HG03558 (cell line): ENCODE results near the gene ARHGAP24.
A peak's percentile ranks its signal among the peaks of the same experiment; 100 is the strongest.
"Not testable (repeated sequence)": the region's sequence is repeated elsewhere in the genome, so short reads cannot be mapped to it uniquely, and the experiment has no call there.

ENCODE experiments used
- ATAC-seq: cut with Tn5 transposase; IDR thresholded peaks from one replicate; pipeline ENCODE4 v1.9.1; 2021; ENCODE audit warnings: moderate number of reproducible peaks; ENCODE audit not compliant: unreplicated experiment; ENCODE audit errors: extremely low read depth

ARHGAP24 gene

DNA sequence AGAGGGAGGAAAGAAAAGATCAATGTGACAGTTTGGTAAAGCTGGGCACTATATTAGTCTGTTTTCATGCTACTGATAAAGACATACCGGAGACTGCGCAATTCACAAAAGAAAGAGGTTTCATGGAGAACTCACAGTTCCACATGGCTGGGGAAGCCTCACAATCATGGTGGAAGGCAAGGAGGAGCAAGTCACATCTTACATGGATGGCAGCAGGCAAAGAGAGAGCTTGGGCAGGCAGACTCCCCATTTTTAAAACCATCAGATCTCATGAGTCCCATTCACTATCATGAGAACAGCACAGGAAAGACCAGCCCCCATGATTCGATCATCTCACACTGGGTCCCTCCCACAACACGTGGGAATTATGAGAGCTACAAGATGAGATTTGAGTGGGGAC, 490.1 kb downstream of the ARHGAP24 start:
- ATAC-seq: not testable (repeated sequence)

DNA sequence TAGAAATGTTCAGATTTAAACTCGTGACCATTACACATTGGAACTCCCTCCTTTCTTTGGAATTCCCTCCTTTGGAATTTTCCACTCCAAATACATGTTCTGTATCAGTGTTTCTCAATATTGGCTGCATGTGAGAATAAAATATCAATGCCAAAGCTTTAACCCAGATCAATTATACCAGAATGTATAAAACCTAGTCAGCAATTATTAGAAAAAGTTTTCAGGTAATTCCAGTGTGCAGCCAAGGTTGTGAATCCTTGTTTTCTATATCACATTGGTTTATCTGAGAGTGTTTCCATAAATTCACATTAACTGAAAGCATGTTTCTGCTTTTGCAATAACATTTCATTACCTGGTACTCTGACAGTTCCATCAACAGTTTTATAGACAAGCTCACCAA, 490.6 kb downstream of the ARHGAP24 start:
- no peak for ATAC-seq

DNA sequence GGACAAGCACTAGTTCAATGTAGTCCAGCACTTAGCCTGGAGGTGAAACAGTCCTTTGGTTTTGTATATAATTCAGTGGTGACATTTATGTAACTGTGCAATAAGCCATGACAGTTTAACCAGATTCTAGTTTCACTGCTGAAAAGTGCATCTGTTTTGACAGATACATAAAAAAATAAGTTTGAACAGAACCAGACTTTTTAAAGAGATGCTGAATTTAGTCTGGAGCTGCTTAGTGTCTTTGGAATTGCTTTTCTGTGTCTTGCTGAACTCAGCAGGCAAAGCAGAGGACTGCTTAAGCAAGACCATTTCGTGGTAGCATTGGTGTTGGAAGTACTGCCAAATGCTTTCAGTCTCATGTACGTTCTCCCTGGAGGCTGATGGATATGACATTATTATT, 491.4 kb downstream of the ARHGAP24 start:
- no peak for ATAC-seq

DNA sequence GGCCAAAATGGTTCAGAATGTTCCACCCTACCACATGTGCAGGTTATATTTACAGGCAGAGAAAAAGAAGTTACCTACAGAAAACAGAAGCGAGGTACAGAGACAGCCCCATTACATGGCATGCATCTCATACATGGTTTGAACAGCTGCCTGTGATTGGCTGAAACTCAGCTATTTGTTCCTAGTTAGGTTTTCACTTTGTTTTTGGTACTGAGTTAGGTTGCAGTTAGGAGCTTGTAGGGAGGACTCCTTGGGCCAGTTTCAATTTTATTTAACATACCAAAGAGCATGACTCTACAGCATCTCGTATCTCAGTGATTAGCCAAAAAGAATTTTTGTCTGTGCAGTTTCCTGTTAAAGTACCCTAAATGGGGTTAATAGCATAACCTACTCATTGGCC, 492.9 kb downstream of the ARHGAP24 start:
- ATAC-seq: no peak

DNA sequence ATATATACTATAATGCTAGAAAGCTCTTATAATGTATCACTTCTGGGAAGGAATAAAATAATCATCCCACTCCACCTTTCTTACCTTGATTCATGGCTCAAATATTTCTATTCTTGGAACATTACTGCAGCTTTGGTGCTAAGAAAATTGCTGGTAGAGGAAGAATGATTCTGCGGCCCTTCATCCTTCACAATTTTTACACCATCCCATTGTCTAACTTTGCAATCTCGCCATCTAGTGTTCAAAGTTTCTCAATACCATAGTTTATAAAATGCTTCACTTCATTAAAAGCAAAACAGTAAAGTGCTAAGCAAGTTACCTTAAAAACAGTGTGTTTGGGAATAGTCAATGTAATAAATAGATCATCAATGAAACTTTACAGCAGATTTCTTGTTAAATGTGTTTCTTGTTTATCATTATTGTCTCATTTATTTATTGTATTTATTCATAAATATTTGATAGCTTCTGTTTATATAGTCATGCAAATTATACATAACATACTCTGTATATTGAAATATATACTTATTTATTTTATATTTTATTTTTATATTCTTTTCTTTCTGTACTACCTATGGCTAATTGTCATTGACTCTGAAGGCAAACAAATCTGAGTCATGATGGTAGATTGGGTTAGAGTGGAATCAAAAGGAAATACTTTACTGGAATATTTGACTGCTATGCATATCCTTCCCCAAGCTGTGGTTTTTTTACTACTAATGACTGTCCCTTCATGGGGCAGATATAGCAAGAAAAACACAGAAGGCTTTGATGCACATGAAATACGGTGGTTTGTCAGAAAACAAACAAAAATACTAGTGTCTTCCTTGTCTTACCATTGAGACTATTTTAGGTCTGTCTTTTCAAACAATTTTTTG, 494.2 kb downstream of the ARHGAP24 start:
- ATAC-seq: no peak

DNA sequence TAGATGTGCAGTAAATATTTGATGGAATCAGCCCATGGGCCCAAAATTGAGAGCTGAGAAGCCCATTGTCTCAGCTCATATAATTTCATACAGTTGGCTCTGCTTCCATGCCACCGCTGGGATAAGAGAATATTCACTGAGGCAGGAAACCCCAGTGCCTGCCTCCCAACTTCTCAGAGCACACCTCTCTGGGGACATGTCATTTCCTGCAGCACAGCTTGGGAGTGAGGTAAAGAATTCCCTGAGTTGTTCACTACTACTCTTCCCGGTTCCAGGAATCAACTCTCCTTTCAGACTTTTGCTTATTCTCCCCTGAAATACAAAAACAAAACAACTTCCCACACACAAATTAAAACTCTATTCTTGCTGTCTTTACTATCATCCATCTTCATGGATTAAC, 495.6 kb downstream of the ARHGAP24 start:
- no peak for ATAC-seq

DNA sequence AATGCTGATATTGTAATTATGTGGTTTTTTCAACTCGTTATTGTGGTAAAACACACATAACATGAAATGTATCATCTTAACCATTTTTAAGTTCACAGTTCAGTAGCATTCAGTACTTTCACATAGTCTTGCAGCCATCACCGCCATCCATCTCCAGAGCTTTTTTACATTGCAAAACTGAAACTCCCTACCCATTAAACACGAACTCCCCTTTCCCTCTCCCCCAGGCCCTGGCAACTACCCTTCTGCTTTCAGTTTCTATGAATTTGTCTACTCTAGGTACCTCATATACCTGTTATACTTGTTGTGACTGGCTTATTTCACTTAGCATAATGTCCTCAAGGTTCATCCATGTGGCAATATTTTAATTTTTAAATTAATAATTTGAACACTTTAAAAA, 504.3 kb downstream of the ARHGAP24 start:
- peak; percentile 72 for ATAC-seq

DNA sequence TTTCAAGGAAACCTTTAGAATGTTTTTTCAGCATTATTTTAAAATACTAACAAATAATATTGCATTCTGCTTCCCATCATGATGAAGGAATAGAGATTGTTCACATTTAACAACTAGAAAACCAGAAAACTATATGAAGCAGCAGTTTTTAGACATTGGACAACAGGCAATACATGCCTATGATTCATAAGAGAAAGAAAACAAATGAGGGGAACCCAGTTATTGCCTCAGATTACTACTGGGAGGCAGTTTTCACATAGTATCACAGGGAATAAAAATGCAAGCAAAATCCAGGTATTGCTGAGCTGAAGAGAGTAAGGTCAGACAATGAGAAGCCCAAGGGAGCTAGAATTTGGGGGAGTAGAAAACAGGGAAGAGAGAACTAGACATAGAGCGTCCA, 511.3 kb downstream of the ARHGAP24 start:
- no peak for ATAC-seq

DNA sequence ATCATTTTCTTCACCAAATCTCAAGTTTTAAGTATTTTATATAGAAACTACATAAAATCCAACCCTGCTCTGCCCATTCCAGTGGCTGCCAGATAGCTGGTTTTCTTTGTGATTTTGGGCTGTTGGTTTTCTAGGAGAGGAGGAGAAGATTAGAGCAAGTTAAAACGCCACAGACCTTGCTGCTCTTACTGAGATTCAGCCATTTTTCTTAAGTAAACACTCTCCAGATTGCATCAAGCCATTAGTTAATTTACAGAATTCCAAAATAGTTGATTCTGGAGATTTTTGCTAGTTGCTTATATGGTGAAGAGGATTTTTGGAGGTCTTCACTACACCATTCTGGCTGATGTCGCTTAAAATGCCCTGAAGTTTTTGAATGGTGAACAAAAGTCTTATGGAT, 518.7 kb downstream of the ARHGAP24 start:
- no peak for ATAC-seq

DNA sequence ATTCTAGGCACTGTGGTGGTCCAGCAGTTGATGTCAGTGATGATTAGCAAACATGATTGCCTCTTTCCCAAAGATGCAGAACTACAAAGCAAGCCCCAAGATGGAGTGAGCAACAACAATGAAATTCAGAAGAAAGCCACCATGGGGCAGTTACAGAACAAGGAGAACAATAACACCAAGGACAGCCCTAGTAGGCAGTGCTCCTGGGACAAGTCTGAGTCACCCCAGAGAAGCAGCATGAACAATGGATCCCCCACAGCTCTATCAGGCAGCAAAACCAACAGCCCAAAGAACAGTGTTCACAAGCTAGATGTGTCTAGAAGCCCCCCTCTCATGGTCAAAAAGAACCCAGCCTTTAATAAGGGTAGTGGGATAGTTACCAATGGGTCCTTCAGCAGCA, 519.6 kb downstream of the ARHGAP24 start:
- ATAC-seq: no peak

DNA sequence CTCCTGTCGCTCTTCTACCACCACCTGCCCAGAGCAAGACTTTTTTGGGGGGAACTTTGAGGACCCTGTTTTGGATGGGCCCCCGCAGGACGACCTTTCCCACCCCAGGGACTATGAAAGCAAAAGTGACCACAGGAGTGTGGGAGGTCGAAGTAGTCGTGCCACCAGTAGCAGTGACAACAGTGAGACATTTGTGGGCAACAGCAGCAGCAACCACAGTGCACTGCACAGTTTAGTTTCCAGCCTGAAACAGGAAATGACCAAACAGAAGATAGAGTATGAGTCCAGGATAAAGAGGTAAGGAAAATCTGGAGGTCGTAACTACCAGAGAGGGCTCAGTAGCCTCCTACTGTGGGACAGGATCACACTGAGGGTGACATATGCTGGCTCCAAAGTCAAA, 520.4 kb downstream of the ARHGAP24 start:
- no peak for ATAC-seq

DNA sequence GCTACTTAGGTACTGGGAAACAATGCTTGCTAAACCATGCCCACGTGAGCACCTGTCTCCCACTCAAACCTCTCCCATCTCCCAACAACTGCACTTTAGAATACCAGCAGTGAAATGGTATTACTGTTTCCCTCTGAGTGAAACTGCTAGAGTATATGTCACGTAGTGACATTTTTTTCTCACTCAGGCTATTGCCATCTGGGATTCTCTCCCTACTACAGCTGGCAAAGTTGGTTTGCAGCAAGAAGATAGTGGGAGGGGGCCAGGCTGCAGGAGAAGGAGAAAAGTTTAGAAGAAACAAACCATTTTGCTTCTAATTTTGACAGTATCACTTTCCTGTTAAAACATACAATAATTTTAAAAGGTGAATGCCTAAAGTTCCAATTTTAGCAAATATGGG, 526.6 kb downstream of the ARHGAP24 start:
- ATAC-seq: no peak

DNA sequence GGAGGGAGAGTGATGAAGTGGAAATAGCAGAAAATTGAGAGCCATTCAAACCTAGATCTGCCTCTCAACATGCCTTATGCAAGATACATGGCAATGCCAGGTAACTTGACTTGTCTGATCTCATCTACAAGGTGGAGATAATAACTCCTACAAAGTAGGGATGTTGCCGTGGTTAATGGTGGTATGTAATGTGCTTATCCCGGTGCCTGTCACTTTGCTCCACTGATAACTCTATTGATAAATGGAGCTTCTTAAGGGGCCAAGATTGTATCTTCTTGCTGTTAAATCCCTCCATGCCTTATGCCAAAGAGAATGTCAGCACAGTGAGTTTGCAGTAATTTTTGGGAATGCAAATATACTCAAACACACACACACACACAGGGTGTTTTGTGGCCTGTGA, 529.1 kb downstream of the ARHGAP24 start:
- ATAC-seq: no peak

DNA sequence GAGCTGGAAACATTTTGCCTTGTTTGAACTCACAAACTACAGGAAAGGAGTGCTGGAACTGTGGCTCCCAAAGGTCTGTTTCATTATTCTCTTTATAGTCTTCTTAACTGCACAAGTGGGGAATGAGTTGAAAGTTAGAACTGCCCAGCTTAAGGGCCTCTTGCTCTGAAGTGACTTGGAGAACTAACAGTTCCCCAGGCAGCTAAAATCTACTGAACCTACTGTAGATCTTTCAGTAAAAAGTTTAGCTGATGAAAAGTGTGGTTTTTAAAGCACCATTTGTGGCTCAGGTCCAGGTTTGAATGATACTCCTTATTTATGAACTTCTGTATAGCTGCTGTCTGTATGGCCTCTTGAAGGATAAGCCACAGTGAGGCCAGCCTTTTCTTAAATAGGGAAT, 531.1 kb downstream of the ARHGAP24 start:
- ATAC-seq: no peak

DNA sequence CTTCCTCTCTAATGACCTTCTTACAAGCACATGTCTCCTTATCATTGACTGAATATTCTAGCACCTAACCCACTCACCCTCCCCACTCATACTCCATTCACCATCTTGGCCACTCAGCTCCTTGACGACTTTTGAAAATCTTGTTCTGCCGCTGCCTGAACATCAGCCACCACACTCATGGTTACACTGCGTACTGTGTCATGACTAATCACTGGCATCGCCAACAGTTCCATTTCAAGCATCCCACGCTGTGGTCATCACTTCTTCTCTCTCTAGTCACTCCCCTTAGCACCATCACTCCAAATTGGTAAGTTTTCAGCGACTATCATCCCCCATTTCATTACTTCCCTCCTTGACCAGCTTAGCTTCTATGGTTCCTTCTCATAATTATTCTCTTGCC, 532.1 kb downstream of the ARHGAP24 start:
- no peak for ATAC-seq

DNA sequence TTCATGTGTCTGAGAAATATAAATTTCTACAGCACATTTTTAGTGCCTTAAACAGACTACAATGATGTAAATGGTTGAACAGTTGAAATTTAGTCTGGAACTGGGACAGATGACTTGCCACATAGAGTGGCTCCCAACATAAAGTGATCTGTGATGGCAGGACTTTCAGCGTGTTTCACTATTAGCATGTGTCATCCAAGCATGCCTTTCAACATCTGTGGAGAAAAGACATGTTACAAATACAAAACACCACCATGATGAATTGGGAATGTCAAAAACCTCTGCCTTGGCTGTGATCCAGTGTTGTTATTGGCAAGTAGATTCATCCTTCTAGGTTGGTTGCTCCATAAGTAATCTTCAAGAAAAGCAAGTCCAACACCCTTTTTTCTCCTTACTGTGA, 536.2 kb downstream of the ARHGAP24 start:
- no peak for ATAC-seq

DNA sequence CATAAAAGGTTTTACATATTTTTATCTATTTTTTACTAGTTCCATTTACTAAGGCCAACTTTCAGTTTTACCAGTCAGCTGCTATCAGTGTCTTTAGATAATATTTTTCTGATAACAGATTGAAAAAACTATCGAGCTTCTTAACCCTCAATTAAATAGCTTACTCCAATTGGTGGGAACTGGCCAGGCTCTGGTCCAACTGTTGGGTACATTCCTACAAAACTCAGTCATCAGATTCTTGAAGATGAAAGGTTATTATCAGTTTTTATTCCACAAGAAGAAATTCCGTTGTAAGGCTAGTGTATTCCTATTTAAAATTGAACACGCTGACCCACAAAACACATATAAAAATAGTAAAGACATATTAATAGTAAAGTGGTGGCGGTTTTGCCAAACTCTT, 538.7 kb downstream of the ARHGAP24 start:
- ATAC-seq: no peak

DNA sequence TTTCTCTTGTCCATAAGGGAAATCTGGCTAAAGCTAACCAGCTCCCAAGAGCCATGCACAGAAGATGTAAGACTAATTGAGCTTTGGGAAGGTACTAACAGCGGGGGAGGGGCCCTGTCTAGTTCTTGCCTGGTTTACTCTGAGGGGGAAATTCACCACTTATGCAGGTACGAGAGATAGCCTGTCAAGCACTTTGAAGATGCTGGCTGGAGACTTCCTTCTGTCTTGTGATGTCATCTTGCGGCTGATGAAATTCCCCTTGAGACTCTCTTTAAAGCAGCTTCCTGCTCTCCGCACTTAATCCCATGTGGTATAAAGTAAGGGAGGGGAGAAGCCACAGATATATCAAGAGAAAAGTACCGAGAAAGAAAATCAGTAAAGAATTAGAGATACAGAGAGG, 539.6 kb downstream of the ARHGAP24 start:
- peak; percentile 96 for ATAC-seq

DNA sequence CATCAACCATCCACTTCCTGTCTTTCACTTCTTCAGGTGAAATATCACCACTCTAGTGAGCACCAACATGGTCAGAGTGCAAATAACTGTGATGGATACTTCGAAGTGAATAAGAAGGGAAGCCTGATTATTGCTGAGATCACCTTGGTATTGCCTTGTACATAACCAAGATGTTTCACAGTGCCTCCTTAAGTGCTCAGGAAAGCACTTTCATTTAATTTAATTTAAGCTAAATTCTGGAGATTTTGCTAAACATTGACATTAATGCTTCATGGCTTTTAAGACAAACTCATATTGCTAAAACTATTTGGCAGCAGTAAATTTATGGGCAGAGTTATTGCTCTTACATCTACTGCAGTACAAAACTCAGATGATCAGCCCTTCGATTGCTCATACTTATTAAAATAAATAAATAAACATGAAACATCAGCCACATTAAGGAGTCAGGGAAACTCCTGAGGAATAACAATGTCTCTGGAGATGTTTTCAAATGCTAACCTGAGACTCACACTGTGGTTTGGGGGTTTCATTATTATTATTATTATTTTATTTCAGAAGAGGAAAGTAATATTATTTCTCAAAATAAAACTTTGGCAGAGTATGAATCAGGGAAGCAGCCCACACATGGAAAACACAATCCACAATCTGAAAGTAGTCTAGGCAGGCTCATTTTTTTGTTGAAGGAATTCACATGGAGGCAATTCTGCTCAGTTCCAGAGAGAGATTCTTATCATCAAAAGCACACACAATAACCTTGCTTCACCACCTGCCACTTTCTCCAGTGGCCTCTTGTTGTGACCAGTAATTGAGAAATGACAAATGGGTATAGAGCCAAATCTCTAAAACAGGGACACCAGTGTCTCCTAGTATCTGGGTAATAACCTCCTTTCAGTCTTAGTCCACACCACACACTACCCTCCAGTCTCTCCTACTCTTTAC, 540.7 kb downstream of the ARHGAP24 start:
- no peak for ATAC-seq

DNA sequence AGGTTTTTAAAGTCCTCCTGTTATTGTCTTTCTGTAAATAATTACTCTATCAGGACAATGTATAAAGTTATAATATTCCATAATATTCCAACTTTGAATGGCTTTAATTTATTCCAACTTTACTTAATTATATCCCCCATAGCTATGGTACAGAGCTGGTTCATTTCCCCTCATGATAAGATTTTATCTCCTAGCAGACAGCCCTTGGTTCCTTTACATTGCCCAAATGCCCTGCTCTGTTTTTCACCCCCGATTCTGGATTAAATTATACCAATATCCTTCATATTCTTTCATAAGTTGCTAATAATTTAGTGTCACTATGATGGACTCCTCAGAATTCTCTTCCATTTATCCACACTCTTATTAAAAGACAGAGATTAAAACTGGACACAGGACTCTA, 544.4 kb downstream of the ARHGAP24 start:
- ATAC-seq: no peak

DNA sequence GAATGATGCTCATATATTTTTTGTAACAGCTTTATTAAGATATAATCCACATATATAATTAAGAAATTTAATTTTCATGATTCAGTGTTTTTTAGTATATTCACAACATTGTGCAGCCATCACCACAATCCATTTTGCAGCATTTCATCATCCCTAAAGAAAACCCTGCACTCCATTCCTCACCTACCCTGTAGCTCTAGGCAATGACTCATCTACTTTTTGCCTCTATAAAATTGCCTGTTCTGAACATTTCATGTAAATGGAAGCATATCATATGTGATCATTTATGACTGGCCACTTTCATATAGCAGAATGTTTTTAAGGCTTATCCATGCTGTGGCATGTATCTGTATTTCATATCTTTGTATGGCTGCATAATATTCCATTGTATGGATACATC, 545.0 kb downstream of the ARHGAP24 start:
- no peak for ATAC-seq
